Karpas-422 (cell line): ENCODE measurements around the gene TAF11L12. TPM values are rescaled to one million over a fixed set of nuclear protein-coding genes. Genes with fewer than 3 reads are reported as not detected.
"Not testable (repeated sequence)": the region's sequence is repeated elsewhere in the genome, so short reads cannot be mapped to it uniquely, and the experiment has no call there.

Experiments
- DNase-seq: peaks from one replicate; pipeline ENCODE4 v3.0.0-alpha.2; 2015
- H2AFZ ChIP-seq: fragments of 200-600 bp; sonication (generic); 2 replicates; pipeline ENCODE4 v1.6.1; 2014; ENCODE audit warnings: antibody characterized with exemption, low read length, mixed read lengths
- H3K27ac ChIP-seq: fragments of 200-600 bp; sonication (generic); 2 replicates; pipeline ENCODE4 v1.5.1; 2014; ENCODE audit warnings: mild to moderate bottlenecking, low read length, moderate library complexity
- H3K27me3 ChIP-seq: fragments of 200-600 bp; sonication (generic); 2 replicates; pipeline ENCODE4 v1.6.1; 2014; ENCODE audit warnings: low read length, mixed read lengths
- H3K36me3 ChIP-seq: fragments of 200-600 bp; sonication (generic); 2 replicates; pipeline ENCODE4 v1.6.1; 2014; ENCODE audit warnings: low read length, mixed read lengths; ENCODE audit not compliant: insufficient read depth
- H3K4me1 ChIP-seq: fragments of 200-600 bp; sonication (generic); 2 replicates; pipeline ENCODE4 v1.6.1; 2014; ENCODE audit warnings: mild to moderate bottlenecking, low read length, mixed read lengths
- H3K4me2 ChIP-seq: fragments of 200-600 bp; sonication (generic); 2 replicates; pipeline ENCODE4 v1.6.1; 2014; ENCODE audit warnings: low read length, low read depth, mild to moderate bottlenecking; ENCODE audit not compliant: poor library complexity, severe bottlenecking
- H3K4me3 ChIP-seq: fragments of 200-600 bp; sonication (generic); 2 replicates; pipeline ENCODE4 v1.5.1; 2014; ENCODE audit warnings: mild to moderate bottlenecking, antibody characterized with exemption, low read length, mixed read lengths
- H3K79me2 ChIP-seq: fragments of 200-600 bp; sonication (generic); 2 replicates; pipeline ENCODE4 v1.6.1; 2014; ENCODE audit warnings: mild to moderate bottlenecking, low read length, mixed read lengths
- H3K9ac ChIP-seq: fragments of 200-600 bp; sonication (generic); 2 replicates; pipeline ENCODE4 v1.6.0; 2014; ENCODE audit warnings: low read length
- H3K9me2 ChIP-seq: fragments of 200-600 bp; sonication (generic), shearing (Covaris generic); replicated peaks from 2 replicates; pipeline ENCODE4 v1.6.0; 2014; ENCODE audit warnings: mild to moderate bottlenecking, low read length, moderate library complexity; ENCODE audit not compliant: insufficient read depth
- H3K9me3 ChIP-seq: fragments of 300-700, 200-600 bp; sonication (generic); 2 replicates; pipeline ENCODE4 v1.6.1; 2014; ENCODE audit warnings: low read length, mixed read lengths
- H4K20me1 ChIP-seq: fragments of 200-600 bp; sonication (generic); 2 replicates; pipeline ENCODE4 v1.6.1; 2014; ENCODE audit warnings: mild to moderate bottlenecking, antibody characterized with exemption, low read length, low read depth; ENCODE audit not compliant: insufficient read depth
- total RNA-seq: library from RNA; depleted of rRNA; stranded (reverse); fragments of >200 nt; shearing (Covaris generic); gene quantifications from 2 replicates; pipeline ENCODE4 v1.2.3, GENCODE V29; 2014; ENCODE audit warnings: low replicate concordance

Gene TAF11L12
- total RNA-seq, 1 experiment from 2014 or later, result not detected

GRCh38 chr5:17614872-17615605, 4.8 kb downstream of the TAF11L12 start:
- no peak overlapping the region for H3K27ac ChIP-seq
- H3K27me3 ChIP-seq, result no peaks in the 10 kb centered on the region
- DNase-seq, result no peak
- H3K4me2 ChIP-seq, result no peak overlapping the region
- H3K9ac ChIP-seq, result no peak overlapping the region
- no peak overlapping the region for H2AFZ ChIP-seq
- H3K4me1 ChIP-seq, result no peaks in the 10 kb centered on the region
- no peak overlapping the region for H3K4me3 ChIP-seq
- no peaks in the 10 kb centered on the region for H3K9me3 ChIP-seq
- no peaks in the 10 kb centered on the region for H3K79me2 ChIP-seq
- H4K20me1 ChIP-seq, result no peaks in the 10 kb centered on the region
- H3K9me2 ChIP-seq, result no peaks in the 10 kb centered on the region
- no peaks in the 10 kb centered on the region for H3K36me3 ChIP-seq

GRCh38 chr5:17619354-17619753, 9.2 kb downstream of the TAF11L12 start:
- H3K27ac ChIP-seq, result no peak overlapping the region
- H3K4me2 ChIP-seq, result no peak overlapping the region
- H3K9me3 ChIP-seq, result no peaks in the 10 kb centered on the region; the same call in 1 of the 2 replicates
- H4K20me1 ChIP-seq, result no peaks in the 10 kb centered on the region
- H3K27me3 ChIP-seq, result no peaks in the 10 kb centered on the region
- H3K79me2 ChIP-seq, result no peaks in the 10 kb centered on the region
- no peak for DNase-seq
- no peaks in the 10 kb centered on the region for H3K9me2 ChIP-seq
- H3K36me3 ChIP-seq, result no peaks in the 10 kb centered on the region
- H3K4me3 ChIP-seq, result no peak overlapping the region
- no peak overlapping the region for H3K9ac ChIP-seq
- no peaks in the 10 kb centered on the region for H3K4me1 ChIP-seq
- no peak overlapping the region for H2AFZ ChIP-seq

GRCh38 chr5:17620627-17621026, 10.4 kb downstream of the TAF11L12 start:
- Histone ChIP-seq H3K79me2 (no peaks in the 10 kb centered on the region), H3K4me2 (no peak overlapping the region), H3K9me2 (no peaks in the 10 kb centered on the region), H3K36me3 (no peaks in the 10 kb centered on the region), H4K20me1 (no peaks in the 10 kb centered on the region), H3K27me3 (no peaks in the 10 kb centered on the region), H3K4me1 (no peaks in the 10 kb centered on the region), H3K27ac (no peak overlapping the region), H2AFZ (no peak overlapping the region), H3K9ac (no peak overlapping the region), H3K4me3 (no peak overlapping the region), H3K9me3 (peaks cover 3% of the 10 kb centered on the region; the same call in 1 of the 2 replicates)
- DNase-seq, result no peak

- H3K9me3 ChIP-seq, result peaks cover 3% of the 10 kb centered on the region; the same call in 1 of the 2 replicates
- no peaks in the 10 kb centered on the region for H3K9me2 ChIP-seq
- no peaks in the 10 kb centered on the region for H3K36me3 ChIP-seq
- no peaks in the 10 kb centered on the region for H3K4me1 ChIP-seq
- H3K9ac ChIP-seq, result no peak overlapping the region
- no peak overlapping the region for H3K27ac ChIP-seq
- H3K79me2 ChIP-seq, result no peaks in the 10 kb centered on the region
- no peaks in the 10 kb centered on the region for H4K20me1 ChIP-seq
- no peak overlapping the region for H2AFZ ChIP-seq
- no peak for DNase-seq
- no peak overlapping the region for H3K4me3 ChIP-seq
- no peaks in the 10 kb centered on the region for H3K27me3 ChIP-seq
- no peak overlapping the region for H3K4me2 ChIP-seq
Measured at GRCh38 chr5:17625686-17626085, 15.5 kb downstream of the TAF11L12 start.

- H3K27me3 ChIP-seq, H2AFZ ChIP-seq, H3K4me3 ChIP-seq, H3K36me3 ChIP-seq, H3K9ac ChIP-seq, DNase-seq, H3K79me2 ChIP-seq, H3K9me3 ChIP-seq, H3K27ac ChIP-seq, H3K9me2 ChIP-seq, H3K4me2 ChIP-seq, H3K4me1 ChIP-seq, H4K20me1 ChIP-seq: not testable (repeated sequence)
Measured at GRCh38 chr5:17631788-17632187, 21.6 kb downstream of the TAF11L12 start, which contains the start of gene TAF11L13. TAF11L13 (plus strand) TSS chr5:17632088.

- no peak within 1 kb of the TSS for H3K27ac ChIP-seq
- H3K9ac ChIP-seq, result no peak within 1 kb of the TSS
- H3K9me3 ChIP-seq, result no peaks in the 10 kb centered on the region
- no peaks in the 10 kb centered on the region for H3K79me2 ChIP-seq
- H3K4me1 ChIP-seq, result no peaks in the 10 kb centered on the region
- H3K9me2 ChIP-seq, result no peaks in the 10 kb centered on the region
- no peak for DNase-seq
- no peaks in the 10 kb centered on the region for H4K20me1 ChIP-seq
- H3K4me2 ChIP-seq, result no peak within 1 kb of the TSS
- no peaks in the 10 kb centered on the region for H3K36me3 ChIP-seq
- H3K27me3 ChIP-seq, result no peaks in the 10 kb centered on the region
- no peak within 1 kb of the TSS for H2AFZ ChIP-seq
- no peak within 1 kb of the TSS for H3K4me3 ChIP-seq
Measured at GRCh38 chr5:17634160-17634559, 24.0 kb downstream of the TAF11L12 start, which contains the start of gene TAF11L14. TAF11L14 (plus strand) TSS chr5:17634460.

- H3K4me3 ChIP-seq, H3K4me2 ChIP-seq, H3K9me3 ChIP-seq, H2AFZ ChIP-seq, H3K9ac ChIP-seq, DNase-seq, H3K27me3 ChIP-seq, H3K36me3 ChIP-seq, H3K27ac ChIP-seq, H3K79me2 ChIP-seq, H4K20me1 ChIP-seq, H3K9me2 ChIP-seq, H3K4me1 ChIP-seq: not testable (repeated sequence)
Measured at GRCh38 chr5:17649232-17649631, 39.0 kb downstream of the TAF11L12 start.

- not testable (repeated sequence) for H3K36me3 ChIP-seq, H3K27me3 ChIP-seq, H3K79me2 ChIP-seq, H3K4me2 ChIP-seq, H2AFZ ChIP-seq, H3K27ac ChIP-seq, H3K4me3 ChIP-seq, H3K9me2 ChIP-seq, DNase-seq, H3K9ac ChIP-seq, H3K4me1 ChIP-seq, H4K20me1 ChIP-seq, H3K9me3 ChIP-seq
Measured at GRCh38 chr5:17655201-17655759, 45.1 kb downstream of the TAF11L12 start.
